Measurements from ENCODE around the gene ADGRA3. TPM values are rescaled to one million over a fixed set of nuclear protein-coding genes. Genes with fewer than 3 reads are reported as not detected.

Gene ADGRA3
- total RNA-seq, 1 experiment from 2014 or later: 41.2 TPM

DNA sequence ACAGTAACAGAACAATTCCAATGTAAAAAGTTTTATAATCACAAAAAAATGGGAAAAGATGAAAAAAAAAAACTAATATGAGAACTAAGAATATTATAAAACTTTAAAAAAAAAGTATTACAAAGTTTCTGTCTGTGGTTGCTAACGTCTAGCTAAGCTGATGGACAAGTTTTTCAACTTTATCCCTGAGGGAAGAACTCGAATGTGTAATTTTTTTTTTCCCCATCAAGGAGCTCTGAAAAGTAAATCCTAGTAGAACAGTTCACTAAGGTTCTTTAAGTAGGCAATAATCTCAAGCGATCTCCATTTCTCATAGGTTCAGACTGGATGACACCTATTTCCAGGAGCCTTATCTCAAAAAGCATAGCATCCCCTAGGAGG lies 14.2 kb downstream of the ADGRA3 start:
- TF ChIP-seq, protein P1, sequence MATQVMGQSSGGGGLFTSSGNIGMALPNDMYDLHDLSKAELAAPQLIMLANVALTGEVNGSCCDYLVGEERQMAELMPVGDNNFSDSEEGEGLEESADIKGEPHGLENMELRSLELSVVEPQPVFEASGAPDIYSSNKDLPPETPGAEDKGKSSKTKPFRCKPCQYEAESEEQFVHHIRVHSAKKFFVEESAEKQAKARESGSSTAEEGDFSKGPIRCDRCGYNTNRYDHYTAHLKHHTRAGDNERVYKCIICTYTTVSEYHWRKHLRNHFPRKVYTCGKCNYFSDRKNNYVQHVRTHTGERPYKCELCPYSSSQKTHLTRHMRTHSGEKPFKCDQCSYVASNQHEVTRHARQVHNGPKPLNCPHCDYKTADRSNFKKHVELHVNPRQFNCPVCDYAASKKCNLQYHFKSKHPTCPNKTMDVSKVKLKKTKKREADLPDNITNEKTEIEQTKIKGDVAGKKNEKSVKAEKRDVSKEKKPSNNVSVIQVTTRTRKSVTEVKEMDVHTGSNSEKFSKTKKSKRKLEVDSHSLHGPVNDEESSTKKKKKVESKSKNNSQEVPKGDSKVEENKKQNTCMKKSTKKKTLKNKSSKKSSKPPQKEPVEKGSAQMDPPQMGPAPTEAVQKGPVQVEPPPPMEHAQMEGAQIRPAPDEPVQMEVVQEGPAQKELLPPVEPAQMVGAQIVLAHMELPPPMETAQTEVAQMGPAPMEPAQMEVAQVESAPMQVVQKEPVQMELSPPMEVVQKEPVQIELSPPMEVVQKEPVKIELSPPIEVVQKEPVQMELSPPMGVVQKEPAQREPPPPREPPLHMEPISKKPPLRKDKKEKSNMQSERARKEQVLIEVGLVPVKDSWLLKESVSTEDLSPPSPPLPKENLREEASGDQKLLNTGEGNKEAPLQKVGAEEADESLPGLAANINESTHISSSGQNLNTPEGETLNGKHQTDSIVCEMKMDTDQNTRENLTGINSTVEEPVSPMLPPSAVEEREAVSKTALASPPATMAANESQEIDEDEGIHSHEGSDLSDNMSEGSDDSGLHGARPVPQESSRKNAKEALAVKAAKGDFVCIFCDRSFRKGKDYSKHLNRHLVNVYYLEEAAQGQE (IDR thresholded peaks at IDR 0.05; ENCODE audit: insufficient read depth in 1 of 2, low read depth in 2 of 2, low read length in 1 of 2): no peak
- TF ChIP-seq SIN3A (IDR thresholded peaks at IDR 0.05; ENCODE audit: borderline replicate concordance, insufficient read depth, low read depth, low read length) (no peak), POLR2AphosphoS5 (IDR thresholded peaks at IDR 0.05; ENCODE audit: low read depth, low read length) (no peak), TCF7L2 (IDR thresholded peaks at IDR 0.05; ENCODE audit: low read depth, low read length) (no peak)
- no peaks in the 10 kb centered on the region for H3K9me3 ChIP-seq (ENCODE audit: control insufficient read depth, insufficient read depth, low read depth, low read length)
- no peaks in the 10 kb centered on the region for H3K36me3 ChIP-seq (ENCODE audit: control insufficient read depth, insufficient read depth, low read length)
- no TSS peak for BruUV-seq (replicated peaks)
- ChIA-PET POLR2A (no interaction called here), CTCF (no interaction called here)
- in situ Hi-C loops (cut with HindIII; ENCODE audit: low pct_unique_long_range_greater_than_20kb, low sequenced_read_pairs): no loop called here
- intact Hi-C loops (cut with micrococcal nuclease; ENCODE audit: unreplicated experiment): no loop called here
- H3K27ac ChIP-seq (ENCODE audit: low read length): no peak overlapping the region
- ATAC-seq (no peak), DNase-seq (ENCODE audit: low read depth, low spot score) (no peak)
- H3K27me3 ChIP-seq (ENCODE audit: control insufficient read depth, insufficient read depth, low read length): no peaks in the 10 kb centered on the region
- peaks cover 24% of the 10 kb centered on the region for H3K4me1 ChIP-seq (ENCODE audit: control insufficient read depth, insufficient read depth, low read length)
- H3K4me3 ChIP-seq (ENCODE audit: low read depth in 2 of 2, low read length in 2 of 2): no peak overlapping the region

DNA sequence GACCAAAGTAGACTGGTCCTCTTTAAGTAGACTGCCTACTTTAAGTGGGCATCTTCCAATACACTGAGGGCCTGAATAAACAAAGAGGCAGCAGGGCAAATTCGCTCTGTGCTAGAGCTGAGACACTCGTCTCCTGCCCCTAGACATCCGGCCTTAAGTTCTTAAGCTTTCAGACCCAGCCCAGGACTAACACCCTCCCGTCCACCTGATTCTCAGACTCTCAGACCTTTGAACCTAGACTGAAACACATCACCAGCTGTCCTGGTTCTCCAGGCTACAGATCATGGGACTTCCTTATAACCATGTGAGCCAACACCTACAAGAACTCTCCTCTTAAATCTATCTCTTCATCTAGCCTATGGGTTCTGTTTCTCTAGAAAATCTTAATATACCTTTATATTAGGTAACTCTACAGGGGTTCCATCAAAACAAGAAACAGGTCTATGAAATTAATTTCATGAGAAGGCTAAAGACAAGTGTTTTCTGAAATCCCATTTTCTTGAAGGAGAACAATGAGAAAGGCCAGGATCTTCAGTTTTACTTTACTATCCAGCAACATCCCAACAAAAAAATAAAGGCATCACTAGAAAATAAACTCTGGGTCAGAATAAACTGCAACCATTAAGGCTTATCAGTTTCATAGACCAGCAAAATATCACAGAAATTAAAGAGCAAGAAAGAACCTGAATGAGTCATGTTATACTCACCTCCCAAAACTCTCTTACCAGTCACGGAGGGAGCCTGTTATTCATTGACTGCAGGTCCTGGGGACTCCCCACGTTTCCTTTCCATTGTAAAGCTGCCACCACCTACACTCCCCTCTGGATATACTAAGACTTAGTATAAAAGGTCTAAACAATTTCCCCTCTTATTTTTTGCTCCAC lies 14.8 kb downstream of the ADGRA3 start:
- DNase-seq (ENCODE audit: low read depth, low spot score) (no peak), ATAC-seq (peak; percentile 76; the same call in 1 of the 2 replicates)
- in situ Hi-C loops (cut with HindIII; ENCODE audit: low pct_unique_long_range_greater_than_20kb, low sequenced_read_pairs) (no loop called here), intact Hi-C loops (cut with micrococcal nuclease; ENCODE audit: unreplicated experiment) (no loop called here)
- CTCF ChIA-PET: no interaction called here
- no peak overlapping the region for H3K4me3 ChIP-seq (ENCODE audit: low read depth in 2 of 2, low read length in 2 of 2)
- BruUV-seq (replicated peaks): no TSS peak
- H3K27ac ChIP-seq (ENCODE audit: low read length): peak overlapping the region; percentile 29; the same call in 1 of the 2 replicates
- H3K27me3 ChIP-seq (ENCODE audit: control insufficient read depth, insufficient read depth, low read length): no peaks in the 10 kb centered on the region
- H3K9me3 ChIP-seq (ENCODE audit: control insufficient read depth, insufficient read depth, low read depth, low read length): no peaks in the 10 kb centered on the region
- H3K36me3 ChIP-seq (ENCODE audit: control insufficient read depth, insufficient read depth, low read length): no peaks in the 10 kb centered on the region
- H3K4me1 ChIP-seq (ENCODE audit: control insufficient read depth, insufficient read depth, low read length): peaks cover 24% of the 10 kb centered on the region
- POLR2A ChIA-PET: no interaction called here
- TF ChIP-seq, protein P2, sequence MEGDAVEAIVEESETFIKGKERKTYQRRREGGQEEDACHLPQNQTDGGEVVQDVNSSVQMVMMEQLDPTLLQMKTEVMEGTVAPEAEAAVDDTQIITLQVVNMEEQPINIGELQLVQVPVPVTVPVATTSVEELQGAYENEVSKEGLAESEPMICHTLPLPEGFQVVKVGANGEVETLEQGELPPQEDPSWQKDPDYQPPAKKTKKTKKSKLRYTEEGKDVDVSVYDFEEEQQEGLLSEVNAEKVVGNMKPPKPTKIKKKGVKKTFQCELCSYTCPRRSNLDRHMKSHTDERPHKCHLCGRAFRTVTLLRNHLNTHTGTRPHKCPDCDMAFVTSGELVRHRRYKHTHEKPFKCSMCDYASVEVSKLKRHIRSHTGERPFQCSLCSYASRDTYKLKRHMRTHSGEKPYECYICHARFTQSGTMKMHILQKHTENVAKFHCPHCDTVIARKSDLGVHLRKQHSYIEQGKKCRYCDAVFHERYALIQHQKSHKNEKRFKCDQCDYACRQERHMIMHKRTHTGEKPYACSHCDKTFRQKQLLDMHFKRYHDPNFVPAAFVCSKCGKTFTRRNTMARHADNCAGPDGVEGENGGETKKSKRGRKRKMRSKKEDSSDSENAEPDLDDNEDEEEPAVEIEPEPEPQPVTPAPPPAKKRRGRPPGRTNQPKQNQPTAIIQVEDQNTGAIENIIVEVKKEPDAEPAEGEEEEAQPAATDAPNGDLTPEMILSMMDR (IDR thresholded peaks at IDR 0.05): no peak
- TF ChIP-seq POLR2AphosphoS5 (IDR thresholded peaks at IDR 0.05; ENCODE audit: low read depth, low read length) (no peak), TCF7L2 (IDR thresholded peaks at IDR 0.05; ENCODE audit: low read depth, low read length) (no peak), SIN3A (IDR thresholded peaks at IDR 0.05; ENCODE audit: borderline replicate concordance, insufficient read depth, low read depth, low read length) (no peak)
- TF ChIP-seq, protein P1 (IDR thresholded peaks at IDR 0.05; ENCODE audit: insufficient read depth in 1 of 2, low read depth in 2 of 2, low read length in 1 of 2): no peak
